RWPE2 (cell line): Measurements from ENCODE around the gene TRIB2.

Experiments used
- ATAC-seq: fragments of 200-7000 bp; cut with Tn5 transposase; 3 replicates; pipeline ENCODE4 v1.9.1; 2021; ENCODE audit warnings: low read depth
- DNase-seq: peaks from one replicate; pipeline ENCODE4 v3.0.0-alpha.2; 2020; ENCODE audit warnings: low spot score
- H3K27ac ChIP-seq: fragments of 450-650 bp; 2 replicates; pipeline ENCODE4 v1.5.1; 2017; ENCODE audit warnings: mild to moderate bottlenecking; ENCODE audit not compliant: poor library complexity, severe bottlenecking
- H3K27me3 ChIP-seq: fragments of 250-450 bp; sonication (Bioruptor Pico); 2 replicates; pipeline ENCODE4 v1.5.1; 2021; ENCODE audit warnings: mild to moderate bottlenecking, moderate library complexity; ENCODE audit not compliant: insufficient read depth, poor library complexity, severe bottlenecking
- H3K36me3 ChIP-seq: fragments of 250-450 bp; sonication (Bioruptor Pico); 2 replicates; pipeline ENCODE4 v1.5.1; 2020; ENCODE audit warnings: low read depth, mild to moderate bottlenecking, moderate library complexity
- H3K4me1 ChIP-seq: fragments of 250-450 bp; sonication (Bioruptor Pico); 2 replicates; pipeline ENCODE4 v1.5.1; 2021; ENCODE audit warnings: mild to moderate bottlenecking, moderate library complexity; ENCODE audit not compliant: insufficient read depth, poor library complexity, severe bottlenecking
- H3K4me3 ChIP-seq: fragments of 250-450 bp; sonication (Bioruptor Pico); 2 replicates; pipeline ENCODE4 v1.5.1; 2021; ENCODE audit warnings: mild to moderate bottlenecking, moderate library complexity; ENCODE audit not compliant: severe bottlenecking
- H3K9me3 ChIP-seq: fragments of 250-450 bp; sonication (Bioruptor Pico); 2 replicates; pipeline ENCODE4 v1.5.1; 2021; ENCODE audit warnings: mild to moderate bottlenecking, moderate library complexity; ENCODE audit not compliant: severe bottlenecking
- TF ChIP-seq, protein P1 (sequence below): fragments of 450-650 bp; IDR thresholded peaks from one replicate; pipeline ENCODE4 v1.5.1; 2017; ENCODE audit warnings: mild to moderate bottlenecking, moderate library complexity; ENCODE audit not compliant: poor library complexity, severe bottlenecking

Gene TRIB2

DNA sequence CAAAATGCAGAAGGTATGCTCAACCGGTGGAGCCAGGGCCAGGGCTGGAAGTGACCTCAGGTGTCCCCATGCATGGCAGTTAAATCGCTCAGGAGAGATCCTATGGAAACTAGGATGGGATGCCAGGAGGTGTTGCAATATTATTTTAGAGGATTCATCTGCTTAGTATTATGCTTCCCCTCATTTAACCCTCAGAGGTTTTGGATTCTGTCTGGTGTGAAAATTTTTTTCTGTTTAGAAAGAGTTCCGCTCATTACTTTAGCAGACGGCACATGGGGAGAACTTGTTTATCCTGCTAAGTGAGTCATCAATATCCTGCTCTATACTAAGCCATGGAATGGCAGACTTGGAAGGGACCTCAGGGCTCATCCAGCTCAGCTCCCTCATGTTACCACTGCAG is 42.5 kb downstream of the TRIB2 start:
- Histone ChIP-seq H3K36me3 (no peaks in the 10 kb centered on the region), H3K27me3 (no peaks in the 10 kb centered on the region), H3K4me1 (peaks cover 10% of the 10 kb centered on the region), H3K9me3 (no peaks in the 10 kb centered on the region), H3K4me3 (no peak overlapping the region), H3K27ac (peak overlapping the region; percentile 66)
- ATAC-seq (peak; percentile 97), DNase-seq (no peak)
- TF ChIP-seq, protein P1, sequence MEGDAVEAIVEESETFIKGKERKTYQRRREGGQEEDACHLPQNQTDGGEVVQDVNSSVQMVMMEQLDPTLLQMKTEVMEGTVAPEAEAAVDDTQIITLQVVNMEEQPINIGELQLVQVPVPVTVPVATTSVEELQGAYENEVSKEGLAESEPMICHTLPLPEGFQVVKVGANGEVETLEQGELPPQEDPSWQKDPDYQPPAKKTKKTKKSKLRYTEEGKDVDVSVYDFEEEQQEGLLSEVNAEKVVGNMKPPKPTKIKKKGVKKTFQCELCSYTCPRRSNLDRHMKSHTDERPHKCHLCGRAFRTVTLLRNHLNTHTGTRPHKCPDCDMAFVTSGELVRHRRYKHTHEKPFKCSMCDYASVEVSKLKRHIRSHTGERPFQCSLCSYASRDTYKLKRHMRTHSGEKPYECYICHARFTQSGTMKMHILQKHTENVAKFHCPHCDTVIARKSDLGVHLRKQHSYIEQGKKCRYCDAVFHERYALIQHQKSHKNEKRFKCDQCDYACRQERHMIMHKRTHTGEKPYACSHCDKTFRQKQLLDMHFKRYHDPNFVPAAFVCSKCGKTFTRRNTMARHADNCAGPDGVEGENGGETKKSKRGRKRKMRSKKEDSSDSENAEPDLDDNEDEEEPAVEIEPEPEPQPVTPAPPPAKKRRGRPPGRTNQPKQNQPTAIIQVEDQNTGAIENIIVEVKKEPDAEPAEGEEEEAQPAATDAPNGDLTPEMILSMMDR, result no peak

GRCh38 chr2:12761104-12761503 is 44.4 kb downstream of the TRIB2 start:
- no peaks in the 10 kb centered on the region for H3K27me3 ChIP-seq
- no peaks in the 10 kb centered on the region for H3K36me3 ChIP-seq
- TF ChIP-seq, protein P1, result no peak
- DNase-seq (no peak), ATAC-seq (no peak)
- peaks cover 12% of the 10 kb centered on the region for H3K4me1 ChIP-seq
- no peak overlapping the region for H3K27ac ChIP-seq
- H3K9me3 ChIP-seq, result no peaks in the 10 kb centered on the region
- no peak overlapping the region for H3K4me3 ChIP-seq

- ATAC-seq, result no peak
- TF ChIP-seq, protein P1, result no peak
- Histone ChIP-seq H3K4me3 (no peak overlapping the region), H3K36me3 (no peaks in the 10 kb centered on the region), H3K4me1 (peaks cover 12% of the 10 kb centered on the region), H3K9me3 (no peaks in the 10 kb centered on the region), H3K27me3 (no peaks in the 10 kb centered on the region), H3K27ac (no peak overlapping the region)
- DNase-seq, result no peak
Observed at GRCh38 chr2:12762337-12762736, 45.6 kb downstream of the TRIB2 start.

DNA sequence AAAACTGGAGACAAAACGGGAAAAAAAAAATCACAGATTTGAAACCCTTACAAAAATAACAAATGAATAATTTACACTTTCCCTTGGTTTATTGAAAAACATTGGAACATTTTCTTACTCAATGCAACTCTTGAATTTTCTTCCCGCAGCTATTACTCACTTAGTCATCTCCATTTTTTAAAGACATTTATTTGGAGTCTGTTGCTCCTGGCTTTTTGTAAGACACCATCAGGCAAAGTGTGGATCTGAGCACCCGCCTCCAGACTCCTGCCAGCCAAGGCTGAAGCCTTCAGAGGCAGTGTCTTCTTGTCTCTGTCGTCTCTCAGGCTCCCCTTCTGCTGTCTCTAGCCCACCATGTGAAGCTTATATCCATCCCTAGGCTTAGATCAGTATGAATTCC is 46.2 kb downstream of the TRIB2 start:
- no peak overlapping the region for H3K27ac ChIP-seq
- TF ChIP-seq, protein P1, result no peak
- H3K36me3 ChIP-seq, result no peaks in the 10 kb centered on the region
- DNase-seq (no peak), ATAC-seq (no peak)
- H3K4me3 ChIP-seq, result no peak overlapping the region
- no peaks in the 10 kb centered on the region for H3K9me3 ChIP-seq
- no peaks in the 10 kb centered on the region for H3K27me3 ChIP-seq
- peaks cover 12% of the 10 kb centered on the region for H3K4me1 ChIP-seq

DNA sequence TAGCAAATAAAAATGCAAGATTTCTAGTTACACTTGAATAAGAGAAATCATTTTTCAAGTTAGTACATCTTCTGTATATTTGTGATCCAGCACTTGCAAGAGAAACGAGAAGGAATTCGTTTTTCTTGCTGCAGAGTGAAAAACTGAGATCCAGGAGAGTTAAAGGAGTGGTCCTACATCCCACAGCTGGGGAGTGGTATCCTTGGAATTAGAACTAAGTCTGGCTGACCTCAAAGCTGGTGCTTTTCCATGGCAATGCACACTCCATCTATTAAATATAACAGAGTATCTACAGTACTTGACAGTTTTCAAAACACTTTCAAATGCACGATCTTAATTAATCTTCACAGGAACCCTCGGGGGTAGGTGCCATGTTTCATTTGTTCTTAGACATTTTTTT is 46.8 kb downstream of the TRIB2 start:
- ATAC-seq (no peak), DNase-seq (no peak)
- no peak overlapping the region for H3K27ac ChIP-seq
- peaks cover 12% of the 10 kb centered on the region for H3K4me1 ChIP-seq
- H3K36me3 ChIP-seq, result no peaks in the 10 kb centered on the region
- H3K27me3 ChIP-seq, result no peaks in the 10 kb centered on the region
- TF ChIP-seq, protein P1, result no peak
- H3K9me3 ChIP-seq, result no peaks in the 10 kb centered on the region
- H3K4me3 ChIP-seq, result no peak overlapping the region
